Gastroesophageal sphincter (tissue), 3 donors: ENCODE results near the gene ATG13.

ENCODE experiments used
- CTCF ChIP-seq, 4 experiments: fragments of 200-600 bp in 2 of 4; fragments of 450-650 bp in 2 of 4; sonication (generic) in 1 of 4; IDR thresholded peaks; one replicate each; pipeline ENCODE4 v1.5.1; 2017 to 2019; ENCODE audit warnings: antibody characterized with exemption in 4 of 4, mild to moderate bottlenecking in 2 of 4, moderate library complexity in 2 of 4
- POLR2AphosphoS5 ChIP-seq: sonication (generic); formaldehyde crosslinking; IDR thresholded peaks from one replicate; pipeline ENCODE4 v1.6.1; 2017; ENCODE audit warnings: antibody characterized with exemption

GRCh38 chr11:46675949-46676348, 58.6 kb downstream of the ATG13 start:
- TF ChIP-seq CTCF (IDR thresholded peaks at IDR 0.05) (no peak), POLR2AphosphoS5 (no peak)
